Measurements from ENCODE around the gene SNAP25. TPM values are rescaled to one million over a fixed set of nuclear protein-coding genes. Genes with fewer than 3 reads are reported as not detected.

Gene SNAP25
- total RNA-seq, 4 donors from 2014 or later = 5.3 to 28.3 (median 22.9) TPM

DNA sequence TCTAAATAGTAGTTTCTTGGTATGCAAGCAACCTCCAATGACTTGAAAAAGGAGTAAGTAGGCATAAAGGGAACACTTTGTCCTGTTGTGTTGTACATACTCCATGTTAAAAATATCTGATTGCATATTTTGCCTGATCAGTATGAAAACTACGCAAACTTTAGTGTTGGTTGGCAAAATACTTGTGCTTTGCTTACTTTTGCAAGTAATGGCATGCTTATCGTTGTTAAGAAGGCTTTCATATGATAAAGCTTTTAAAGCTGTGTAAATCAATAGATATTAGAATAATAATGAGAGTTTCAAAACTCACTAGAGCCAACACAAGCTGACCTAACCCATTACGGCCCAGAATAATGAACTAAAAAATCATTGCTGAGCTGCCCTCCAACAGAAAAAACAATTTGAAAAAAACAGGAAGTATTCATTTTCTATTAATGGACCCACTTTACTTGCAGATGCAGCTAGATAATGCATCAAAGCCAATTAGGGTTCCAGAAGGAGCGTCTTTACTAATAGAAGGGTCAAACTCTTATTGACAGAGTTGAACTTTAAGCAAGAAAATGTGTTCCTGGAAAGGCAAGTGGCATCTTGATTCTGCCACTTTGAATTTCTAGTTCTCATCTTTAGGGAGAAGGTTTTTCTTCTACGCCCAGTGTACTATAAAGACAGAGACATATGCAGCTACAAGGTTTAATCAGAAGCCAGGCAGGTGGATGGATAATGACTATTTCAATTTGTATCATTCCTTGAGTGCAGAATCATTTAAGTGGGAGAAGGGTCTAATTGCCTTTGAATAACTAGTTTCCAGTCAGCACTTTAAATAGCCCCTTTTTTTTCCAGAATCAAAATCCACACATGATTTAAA, 82.2 kb downstream of the SNAP25 start:
- no peaks in the 10 kb centered on the region for H3K4me1 ChIP-seq
- H3K27ac ChIP-seq = no peak overlapping the region
- TF ChIP-seq CTCF (IDR thresholded peaks at IDR 0.05) = no peak
- no peak for TF ChIP-seq POLR2A (IDR thresholded peaks at IDR 0.05)
- H3K36me3 ChIP-seq = no peaks in the 10 kb centered on the region
- H3K27me3 ChIP-seq = no peaks in the 10 kb centered on the region
- DNase-seq = no peak
- H3K4me3 ChIP-seq = no peak overlapping the region
- intact Hi-C loops (cut with DNase I; ENCODE audit: low total_unique reads) = no loop called here
- no peaks in the 10 kb centered on the region for H3K9me3 ChIP-seq

- DNase-seq = no peak
- intact Hi-C loops (cut with DNase I; ENCODE audit: low total_unique reads) = no loop called here
- Histone ChIP-seq H3K36me3 (no peaks in the 10 kb centered on the region), H3K27me3 (no peaks in the 10 kb centered on the region), H3K9me3 (no peaks in the 10 kb centered on the region), H3K27ac (no peak overlapping the region), H3K4me1 (no peaks in the 10 kb centered on the region), H3K4me3 (no peak overlapping the region)
- TF ChIP-seq CTCF (IDR thresholded peaks at IDR 0.05) (no peak), POLR2A (IDR thresholded peaks at IDR 0.05) (no peak)
Measured at GRCh38 chr20:10303852-10304251, 85.2 kb downstream of the SNAP25 start.

GRCh38 chr20:10304471-10305046, 85.9 kb downstream of the SNAP25 start:
- H3K9me3 ChIP-seq = no peaks in the 10 kb centered on the region
- no peaks in the 10 kb centered on the region for H3K27me3 ChIP-seq
- H3K36me3 ChIP-seq = no peaks in the 10 kb centered on the region
- no peak for TF ChIP-seq POLR2A (IDR thresholded peaks at IDR 0.05)
- no peak for TF ChIP-seq CTCF (IDR thresholded peaks at IDR 0.05)
- no peak overlapping the region for H3K4me3 ChIP-seq
- no peaks in the 10 kb centered on the region for H3K4me1 ChIP-seq
- intact Hi-C loops (cut with DNase I; ENCODE audit: low total_unique reads) = no loop called here
- H3K27ac ChIP-seq = no peak overlapping the region
- DNase-seq = no peak

- intact Hi-C loops (cut with DNase I; ENCODE audit: low total_unique reads) = no loop called here
- Histone ChIP-seq H3K4me3 (no peak overlapping the region), H3K9me3 (no peaks in the 10 kb centered on the region), H3K4me1 (no peaks in the 10 kb centered on the region), H3K36me3 (no peaks in the 10 kb centered on the region), H3K27ac (no peak overlapping the region), H3K27me3 (no peaks in the 10 kb centered on the region)
- TF ChIP-seq POLR2A (IDR thresholded peaks at IDR 0.05) (no peak), CTCF (IDR thresholded peaks at IDR 0.05) (no peak)
- DNase-seq = no peak
Measured at GRCh38 chr20:10306440-10307358, 88.1 kb downstream of the SNAP25 start.
